SU-DHL-6 (cell line): ENCODE measurements around the gene ST3GAL3.

Experiments
- H2AFZ ChIP-seq: fragments of 200-600 bp; sonication (generic); 2 replicates; pipeline ENCODE4 v1.6.1; 2014; ENCODE audit warnings: low read depth, mild to moderate bottlenecking, moderate library complexity, mixed read lengths, antibody characterized with exemption, low read length; ENCODE audit not compliant: severe bottlenecking
- H3F3A ChIP-seq: fragments of 200-600 bp; shearing (Covaris generic); 2 replicates; pipeline ENCODE4 v1.6.0; 2016; ENCODE audit warnings: antibody characterized with exemption, mild to moderate bottlenecking; ENCODE audit not compliant: insufficient read depth
- H3K27ac ChIP-seq: fragments of 200-600 bp; sonication (generic); 2 replicates; pipeline ENCODE4 v1.5.1; 2016; ENCODE audit warnings: low read depth, mild to moderate bottlenecking, low read length, moderate library complexity, mixed read lengths
- H3K27me3 ChIP-seq: fragments of 200-600 bp; sonication (generic), shearing (Covaris generic); 2 replicates; pipeline ENCODE4 v1.6.0; 2014; ENCODE audit warnings: mild to moderate bottlenecking, low read length
- H3K36me3 ChIP-seq: fragments of 200-600 bp; sonication (generic); 2 replicates; pipeline ENCODE4 v1.6.1; 2014; ENCODE audit warnings: mild to moderate bottlenecking, low read length, mixed read lengths
- H3K4me2 ChIP-seq: fragments of 300-600, 200-600 bp; shearing (Covaris generic), sonication (generic); 2 replicates; pipeline ENCODE4 v1.6.0; 2014; ENCODE audit warnings: low read length, low read depth, mild to moderate bottlenecking; ENCODE audit not compliant: poor library complexity, severe bottlenecking
- H3K4me3 ChIP-seq: fragments of 200-600 bp; sonication (generic); 2 replicates; pipeline ENCODE4 v1.5.1; 2014; ENCODE audit warnings: antibody characterized with exemption, low read length, mild to moderate bottlenecking, mixed read lengths; ENCODE audit not compliant: insufficient read depth, poor library complexity, severe bottlenecking
- H3K79me2 ChIP-seq: fragments of 200-600 bp; sonication (generic); 2 replicates; pipeline ENCODE4 v1.6.1; 2014; ENCODE audit warnings: mild to moderate bottlenecking, low read length, moderate library complexity; ENCODE audit not compliant: insufficient read depth
- H3K9ac ChIP-seq: fragments of 200-600 bp; sonication (generic); 2 replicates; pipeline ENCODE4 v1.7.0; 2014; ENCODE audit warnings: mild to moderate bottlenecking, low read length
- H3K9me2 ChIP-seq: fragments of 200-600 bp; sonication (generic); replicated peaks from 2 replicates; pipeline ENCODE4 v1.6.1; 2014; ENCODE audit warnings: low read length; ENCODE audit not compliant: insufficient read depth
- H3K9me3 ChIP-seq: fragments of 200-600 bp; sonication (generic); 2 replicates; pipeline ENCODE4 v1.6.1; 2014; ENCODE audit warnings: low read length, mixed read lengths; ENCODE audit not compliant: insufficient read depth
- H4K20me1 ChIP-seq: fragments of 200-600 bp; sonication (generic); 2 replicates; pipeline ENCODE4 v1.6.1; 2014; ENCODE audit warnings: low read depth, mild to moderate bottlenecking, antibody characterized with exemption, low read length, moderate library complexity, mixed read lengths
- EZH2phosphoT487 ChIP-seq: fragments of 200-600 bp; sonication (generic), shearing (Covaris generic); conservative IDR thresholded peaks from 2 replicates; pipeline ENCODE4 v1.6.1; 2018; ENCODE audit warnings: mild to moderate bottlenecking, antibody characterized with exemption, low read length, moderate library complexity, mixed read lengths
- TF ChIP-seq, protein P1 (sequence below): fragments of 200-600 bp; sonication (generic); IDR thresholded peaks from one replicate; pipeline ENCODE4 v1.5.1; 2017; ENCODE audit warnings: antibody characterized with exemption, mild to moderate bottlenecking, low read length, moderate library complexity; ENCODE audit not compliant: insufficient read depth, poor library complexity, severe bottlenecking

The ST3GAL3 gene

DNA sequence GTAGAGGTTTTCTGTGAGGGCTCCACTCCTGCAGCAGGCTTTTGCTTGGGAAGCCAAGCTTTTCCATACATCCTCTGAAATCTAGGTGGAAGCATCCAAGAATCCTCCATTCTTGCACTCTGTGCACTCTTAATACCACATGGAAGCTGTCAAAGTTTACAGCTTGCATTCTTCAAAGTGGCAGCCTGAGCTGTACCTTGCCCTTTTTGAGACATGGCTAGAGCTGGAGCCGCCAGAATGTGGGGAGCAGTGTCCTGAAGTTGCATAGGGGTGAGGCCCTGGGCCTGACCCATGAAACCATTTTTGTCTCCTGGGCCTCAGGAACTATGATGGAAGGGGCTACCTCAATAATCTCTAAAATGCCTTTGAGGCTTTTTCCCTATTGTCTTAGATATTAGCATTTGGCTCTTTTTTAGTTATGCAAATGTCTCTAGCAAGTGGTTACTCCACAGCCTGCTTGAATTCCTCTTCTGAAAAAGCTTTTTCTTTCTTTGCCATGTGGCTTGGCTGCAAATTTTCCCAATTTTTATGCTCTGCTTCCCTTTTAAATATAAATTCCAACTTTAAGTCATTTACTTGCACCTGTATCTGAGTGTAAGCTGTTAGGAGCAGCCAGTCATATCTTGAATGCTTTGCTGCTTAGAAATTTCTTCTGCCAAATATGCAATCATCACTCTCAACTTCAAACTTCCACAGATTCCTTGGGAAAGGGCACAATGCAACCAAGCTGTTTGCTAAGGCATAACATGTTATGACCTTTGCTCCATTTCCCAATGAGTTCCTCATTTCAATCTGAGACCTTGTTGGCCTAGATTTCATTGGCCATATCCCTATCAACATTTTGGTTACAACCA, 134.2 kb downstream of the ST3GAL3 start:
- Histone ChIP-seq H2AFZ (no peak overlapping the region), H3K27me3 (no peaks in the 10 kb centered on the region), H3K4me3 (no peak overlapping the region), H3K27ac (no peak overlapping the region), H3K9me2 (no peaks in the 10 kb centered on the region), H3K36me3 (0 out of 2 replicates have a peak, but pooled peaks cover 3% of the 10 kb centered on the region), H3K9me3 (no peaks in the 10 kb centered on the region), H3K4me2 (no peak overlapping the region), H3K9ac (no peak overlapping the region), H3F3A (no peaks in the 10 kb centered on the region), H3K79me2 (no peaks in the 10 kb centered on the region), H4K20me1 (no peaks in the 10 kb centered on the region)
- TF ChIP-seq EZH2phosphoT487: no peak
- TF ChIP-seq, protein P1, sequence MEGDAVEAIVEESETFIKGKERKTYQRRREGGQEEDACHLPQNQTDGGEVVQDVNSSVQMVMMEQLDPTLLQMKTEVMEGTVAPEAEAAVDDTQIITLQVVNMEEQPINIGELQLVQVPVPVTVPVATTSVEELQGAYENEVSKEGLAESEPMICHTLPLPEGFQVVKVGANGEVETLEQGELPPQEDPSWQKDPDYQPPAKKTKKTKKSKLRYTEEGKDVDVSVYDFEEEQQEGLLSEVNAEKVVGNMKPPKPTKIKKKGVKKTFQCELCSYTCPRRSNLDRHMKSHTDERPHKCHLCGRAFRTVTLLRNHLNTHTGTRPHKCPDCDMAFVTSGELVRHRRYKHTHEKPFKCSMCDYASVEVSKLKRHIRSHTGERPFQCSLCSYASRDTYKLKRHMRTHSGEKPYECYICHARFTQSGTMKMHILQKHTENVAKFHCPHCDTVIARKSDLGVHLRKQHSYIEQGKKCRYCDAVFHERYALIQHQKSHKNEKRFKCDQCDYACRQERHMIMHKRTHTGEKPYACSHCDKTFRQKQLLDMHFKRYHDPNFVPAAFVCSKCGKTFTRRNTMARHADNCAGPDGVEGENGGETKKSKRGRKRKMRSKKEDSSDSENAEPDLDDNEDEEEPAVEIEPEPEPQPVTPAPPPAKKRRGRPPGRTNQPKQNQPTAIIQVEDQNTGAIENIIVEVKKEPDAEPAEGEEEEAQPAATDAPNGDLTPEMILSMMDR: no peak

DNA sequence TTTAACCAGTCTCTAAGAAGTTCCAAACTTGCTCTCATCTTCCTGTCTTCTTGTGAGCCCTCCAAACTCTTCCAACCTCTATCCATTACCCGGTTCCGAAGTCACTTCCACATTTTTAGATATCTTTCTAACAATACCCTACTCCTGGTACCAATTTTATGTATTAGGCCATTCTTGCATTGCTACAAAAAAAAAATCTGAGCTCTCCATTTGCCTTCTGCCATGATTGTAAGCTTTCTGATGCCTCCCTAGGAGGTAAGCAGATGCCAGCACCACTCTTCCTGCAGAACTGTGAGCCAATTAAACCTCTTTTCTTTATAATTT, 134.8 kb downstream of the ST3GAL3 start:
- no peak overlapping the region for H2AFZ ChIP-seq
- no peaks in the 10 kb centered on the region for H4K20me1 ChIP-seq
- no peak overlapping the region for H3K9ac ChIP-seq
- H3K27me3 ChIP-seq: no peaks in the 10 kb centered on the region
- TF ChIP-seq, protein P1: no peak
- TF ChIP-seq EZH2phosphoT487: no peak
- 0 out of 2 replicates have a peak, but pooled peaks cover 3% of the 10 kb centered on the region for H3K36me3 ChIP-seq
- no peaks in the 10 kb centered on the region for H3K9me2 ChIP-seq
- no peaks in the 10 kb centered on the region for H3K9me3 ChIP-seq
- no peak overlapping the region for H3K4me2 ChIP-seq
- no peak overlapping the region for H3K4me3 ChIP-seq
- H3K79me2 ChIP-seq: no peaks in the 10 kb centered on the region
- H3F3A ChIP-seq: no peaks in the 10 kb centered on the region
- no peak overlapping the region for H3K27ac ChIP-seq

DNA sequence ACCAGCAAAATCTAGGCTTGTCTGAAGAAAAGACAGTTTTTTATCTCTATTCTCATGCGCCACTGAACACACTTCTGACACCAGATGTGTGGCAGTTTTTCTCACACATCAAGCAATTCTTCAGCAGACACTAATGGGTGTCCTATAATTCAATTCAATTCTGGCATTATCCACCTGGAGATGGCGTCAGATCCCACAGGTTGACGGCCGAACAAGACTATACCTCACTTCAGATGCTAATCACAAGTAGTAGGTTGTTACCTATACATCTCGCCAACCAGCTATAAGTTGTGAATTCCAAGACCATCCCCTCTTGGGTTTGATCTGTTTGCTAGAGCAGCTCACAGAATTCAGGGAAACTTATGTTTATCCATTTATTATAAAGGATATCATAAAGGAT, 136.3 kb downstream of the ST3GAL3 start:
- TF ChIP-seq, protein P1: no peak
- no peak for TF ChIP-seq EZH2phosphoT487
- Histone ChIP-seq H3K4me3 (no peak overlapping the region), H3K4me2 (no peak overlapping the region), H3F3A (no peaks in the 10 kb centered on the region), H3K9me2 (no peaks in the 10 kb centered on the region), H3K9ac (no peak overlapping the region), H3K27ac (no peak overlapping the region), H3K27me3 (no peaks in the 10 kb centered on the region), H3K79me2 (no peaks in the 10 kb centered on the region), H4K20me1 (no peaks in the 10 kb centered on the region), H3K36me3 (0 out of 2 replicates have a peak, but pooled peaks cover 3% of the 10 kb centered on the region), H2AFZ (no peak overlapping the region), H3K9me3 (no peaks in the 10 kb centered on the region)
